ENCODE measurements around the gene ESPN. TPM values are rescaled to one million over a fixed set of nuclear protein-coding genes. Genes with fewer than 3 reads are reported as not detected.
A peak's percentile ranks its signal among the peaks of the same experiment; 100 is the strongest.
"Not testable (repeated sequence)": the region's sequence is repeated elsewhere in the genome, so short reads cannot be mapped to it uniquely, and the experiment has no call there.

The ESPN gene, protein sequence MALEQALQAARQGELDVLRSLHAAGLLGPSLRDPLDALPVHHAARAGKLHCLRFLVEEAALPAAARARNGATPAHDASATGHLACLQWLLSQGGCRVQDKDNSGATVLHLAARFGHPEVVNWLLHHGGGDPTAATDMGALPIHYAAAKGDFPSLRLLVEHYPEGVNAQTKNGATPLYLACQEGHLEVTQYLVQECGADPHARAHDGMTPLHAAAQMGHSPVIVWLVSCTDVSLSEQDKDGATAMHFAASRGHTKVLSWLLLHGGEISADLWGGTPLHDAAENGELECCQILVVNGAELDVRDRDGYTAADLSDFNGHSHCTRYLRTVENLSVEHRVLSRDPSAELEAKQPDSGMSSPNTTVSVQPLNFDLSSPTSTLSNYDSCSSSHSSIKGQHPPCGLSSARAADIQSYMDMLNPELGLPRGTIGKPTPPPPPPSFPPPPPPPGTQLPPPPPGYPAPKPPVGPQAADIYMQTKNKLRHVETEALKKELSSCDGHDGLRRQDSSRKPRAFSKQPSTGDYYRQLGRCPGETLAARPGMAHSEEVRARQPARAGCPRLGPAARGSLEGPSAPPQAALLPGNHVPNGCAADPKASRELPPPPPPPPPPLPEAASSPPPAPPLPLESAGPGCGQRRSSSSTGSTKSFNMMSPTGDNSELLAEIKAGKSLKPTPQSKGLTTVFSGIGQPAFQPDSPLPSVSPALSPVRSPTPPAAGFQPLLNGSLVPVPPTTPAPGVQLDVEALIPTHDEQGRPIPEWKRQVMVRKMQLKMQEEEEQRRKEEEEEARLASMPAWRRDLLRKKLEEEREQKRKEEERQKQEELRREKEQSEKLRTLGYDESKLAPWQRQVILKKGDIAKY
- 3.8 TPM for total RNA-seq

DNA sequence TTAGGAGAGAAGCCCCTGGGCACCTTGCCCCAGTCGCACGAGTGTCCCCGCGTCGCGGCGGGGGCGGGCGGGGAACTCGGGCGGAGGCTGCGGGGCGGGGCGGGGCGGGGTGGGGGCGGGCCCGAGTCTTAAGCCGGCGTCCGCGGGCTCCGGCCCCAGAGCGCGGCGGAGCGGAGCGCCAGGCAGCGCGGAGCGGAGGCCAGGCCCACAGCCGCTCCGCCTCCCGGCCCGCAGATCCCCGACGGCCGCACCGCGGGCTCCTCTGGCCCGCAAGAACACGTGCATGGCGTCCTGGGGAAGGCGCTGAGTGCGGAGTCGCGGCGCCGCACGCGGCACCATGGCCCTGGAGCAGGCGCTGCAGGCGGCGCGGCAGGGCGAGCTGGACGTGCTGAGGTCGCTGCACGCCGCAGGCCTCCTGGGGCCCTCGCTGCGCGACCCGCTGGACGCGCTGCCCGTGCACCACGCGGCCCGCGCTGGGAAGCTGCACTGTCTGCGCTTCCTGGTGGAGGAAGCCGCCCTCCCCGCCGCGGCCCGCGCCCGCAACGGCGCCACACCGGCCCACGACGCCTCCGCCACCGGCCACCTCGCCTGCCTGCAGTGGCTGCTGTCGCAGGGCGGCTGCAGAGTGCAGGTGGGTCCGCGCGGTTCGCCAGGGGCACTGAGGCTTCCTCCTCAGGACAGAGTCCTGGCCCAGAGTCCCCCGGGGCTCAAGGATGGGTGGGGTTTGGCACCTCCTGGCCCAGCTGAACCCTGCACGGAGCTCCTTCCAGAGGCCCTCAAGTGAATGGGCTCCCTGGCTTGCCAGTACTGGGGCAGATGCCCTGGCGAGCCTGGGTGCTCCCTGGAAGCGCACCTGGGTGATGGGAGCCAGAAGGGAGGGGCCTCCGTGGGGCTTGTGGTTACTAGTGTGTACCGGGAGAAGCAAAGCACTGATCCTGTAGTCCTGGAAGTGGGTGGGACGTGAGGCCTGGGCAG lies at the start of gene ESPN:
TSS of gene ESPN (plus strand) at position 158 of the 975 bp plus-strand sequence. CDS start at position 338, 180 bp downstream.
- no peak for DNase-seq

DNA sequence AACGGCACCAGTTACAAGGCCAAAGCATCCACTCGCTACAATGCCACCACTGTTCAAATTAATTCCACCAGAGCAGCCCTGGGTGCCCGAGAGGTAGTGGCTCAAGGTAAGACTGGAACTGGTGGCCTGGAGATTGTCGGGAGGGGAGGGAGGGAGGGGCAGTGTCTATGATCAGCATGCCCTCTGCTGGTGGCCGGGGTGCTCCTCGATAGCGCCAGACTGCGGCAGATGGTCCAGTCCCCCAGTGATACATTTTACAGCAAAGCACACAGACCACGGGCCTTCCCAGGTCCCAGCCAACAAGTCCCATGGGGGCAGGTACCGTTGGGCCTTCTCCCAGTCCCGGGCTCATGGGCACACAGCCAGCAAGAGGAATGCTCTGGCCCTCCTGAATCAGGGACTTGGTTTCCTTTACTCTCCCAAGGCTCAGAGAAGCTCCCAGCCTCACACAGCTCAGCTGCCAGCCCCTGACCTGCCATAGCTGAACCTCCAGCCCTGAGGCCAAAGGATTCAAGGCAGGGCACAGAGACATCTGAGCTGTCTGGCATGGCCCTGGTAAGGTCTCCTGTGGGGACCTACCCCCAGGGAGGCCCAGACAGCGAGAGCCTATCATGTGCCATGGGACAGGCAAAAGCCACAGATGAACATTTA lies 46.4 kb upstream of the ESPN start:
- no peak for DNase-seq

DNA sequence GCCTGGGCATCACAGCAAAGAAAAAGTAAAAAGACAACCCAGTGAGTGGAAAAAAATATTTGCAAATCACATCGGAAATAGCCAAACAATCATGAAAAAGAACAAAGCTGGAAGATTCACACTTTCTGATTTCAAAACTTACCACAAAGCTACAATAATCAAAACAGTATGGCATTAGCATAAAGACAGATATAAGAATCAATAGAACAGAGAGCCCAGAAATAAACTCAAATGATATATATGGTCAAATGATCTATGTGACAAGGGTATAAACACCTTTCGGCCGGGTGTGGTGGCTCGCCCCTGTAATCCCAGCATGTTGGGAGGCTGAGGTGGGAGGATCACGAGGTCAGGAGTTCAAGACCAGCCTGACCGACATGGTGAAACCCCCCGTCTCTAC lies 44.5 kb upstream of the ESPN start:
- no peak for DNase-seq

DNA sequence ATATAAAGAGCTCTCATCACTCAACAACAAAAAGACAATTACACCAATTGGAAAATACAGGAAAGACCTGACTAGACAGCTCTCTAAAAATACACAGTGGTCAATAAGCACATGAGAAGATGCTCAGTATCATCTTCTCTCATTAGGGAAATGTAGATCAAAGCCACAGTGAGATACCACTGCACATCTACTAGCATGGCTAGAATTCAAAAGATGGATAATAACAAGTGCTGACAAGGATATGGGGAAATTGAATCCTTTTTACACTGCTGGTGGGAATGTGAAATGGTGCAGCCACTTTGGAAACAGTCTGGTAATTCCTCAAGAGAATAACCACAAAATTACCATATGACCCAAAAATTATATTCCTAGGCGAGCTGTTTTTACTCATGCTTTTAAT lies 40.4 kb upstream of the ESPN start:
- no peak for DNase-seq

DNA sequence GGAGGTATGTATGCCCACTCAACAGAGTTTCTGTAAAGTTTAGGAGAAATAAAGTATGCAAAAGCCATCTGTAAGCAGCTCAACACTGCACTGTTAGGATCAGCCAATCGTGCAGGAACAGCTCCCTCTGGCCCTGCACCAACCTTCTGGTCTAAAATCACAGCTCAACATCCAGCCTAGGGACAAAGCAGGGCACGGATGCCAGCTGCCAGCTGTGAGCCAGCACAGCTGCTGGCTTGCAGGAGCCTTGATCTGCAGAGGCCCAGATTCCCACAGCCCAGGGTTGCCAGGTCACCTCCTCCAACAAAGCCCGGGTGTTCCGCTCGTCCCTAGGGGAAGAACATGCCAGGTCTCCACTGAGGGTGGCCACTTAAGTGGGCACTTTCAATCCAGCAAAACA lies 39.6 kb upstream of the ESPN start:
- DNase-seq, result peak; percentile 94

DNA sequence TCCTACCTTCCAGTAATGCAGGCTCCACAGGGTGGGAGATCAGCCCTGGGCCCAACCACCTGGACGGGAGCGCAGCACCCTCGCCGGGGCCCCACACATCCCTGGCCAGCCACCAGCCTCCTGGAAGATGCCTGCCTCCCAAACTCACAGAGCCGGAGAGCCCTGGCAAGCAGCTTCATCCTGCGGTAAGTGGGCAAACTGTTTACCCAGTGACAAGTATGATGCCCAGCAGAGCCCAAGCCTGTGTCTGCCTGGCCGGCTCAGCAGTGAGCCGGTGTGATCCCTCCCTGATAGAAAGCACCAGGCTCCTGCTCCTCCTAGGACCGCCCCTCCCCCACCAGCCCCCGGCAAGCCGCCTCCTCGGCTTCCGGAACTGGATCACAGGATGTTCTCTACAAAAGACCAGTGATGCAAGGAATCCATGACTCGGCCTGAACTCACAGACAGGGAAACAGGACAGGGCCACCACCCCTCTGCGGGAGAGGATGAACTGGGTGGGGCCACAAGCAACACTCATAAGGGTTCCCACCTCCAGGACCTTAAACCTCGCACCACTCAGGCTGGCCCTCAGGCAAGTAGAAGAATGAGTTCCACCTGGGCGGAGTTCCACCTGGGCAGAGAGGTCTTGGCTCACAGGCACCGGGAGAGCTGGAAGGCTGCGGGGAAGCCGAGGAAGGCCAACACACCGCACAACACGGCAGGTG lies 38.9 kb upstream of the ESPN start:
- peak; percentile 71 for DNase-seq

DNA sequence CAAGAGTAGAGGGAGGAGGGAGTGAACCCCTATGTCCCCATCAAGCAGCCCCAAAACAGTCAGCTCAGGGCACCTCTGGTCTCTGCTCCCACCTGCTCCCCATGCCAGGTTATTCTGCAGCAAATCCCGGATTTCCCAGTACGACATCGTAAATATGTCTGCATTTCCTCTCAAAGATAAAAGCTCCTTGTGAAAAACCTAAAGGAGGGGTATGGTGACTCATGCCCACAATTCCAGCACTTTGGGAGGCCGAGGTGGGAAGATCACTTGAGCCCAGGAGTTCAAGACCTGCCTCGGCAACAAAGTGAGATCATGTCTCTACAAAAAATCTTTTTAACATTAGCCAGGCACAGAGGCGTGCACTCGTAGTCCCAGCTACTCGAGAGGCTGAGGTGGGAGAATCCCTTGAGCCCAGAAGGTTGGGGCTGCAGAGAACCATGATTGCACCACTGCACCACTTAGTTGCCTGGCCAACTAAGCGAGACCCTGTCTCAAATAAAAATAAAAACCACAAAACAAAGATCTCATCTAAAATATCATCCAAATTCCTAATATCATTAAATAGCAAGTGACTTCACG lies 38.1 kb upstream of the ESPN start:
- DNase-seq, result no peak

DNA sequence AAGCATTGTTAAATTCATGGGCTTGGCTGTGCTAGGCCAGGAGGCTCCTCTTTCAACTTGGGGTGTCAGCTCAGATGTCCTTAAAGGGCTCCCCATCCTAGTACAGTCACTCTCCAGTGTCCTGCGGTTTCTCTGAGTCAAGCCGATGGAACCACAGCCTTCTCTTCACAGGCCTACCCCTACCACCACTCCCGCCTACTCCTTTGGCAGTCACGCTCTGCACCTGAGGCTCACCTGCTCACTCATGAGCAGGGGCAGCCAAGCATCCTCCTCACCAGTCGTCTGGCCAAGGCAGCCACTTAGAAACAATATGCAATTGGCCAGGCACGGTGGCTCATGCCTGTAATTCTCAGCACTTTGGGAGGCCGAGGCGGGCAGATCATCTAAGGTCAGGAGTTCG lies 34.6 kb upstream of the ESPN start:
- DNase-seq, result no peak

DNA sequence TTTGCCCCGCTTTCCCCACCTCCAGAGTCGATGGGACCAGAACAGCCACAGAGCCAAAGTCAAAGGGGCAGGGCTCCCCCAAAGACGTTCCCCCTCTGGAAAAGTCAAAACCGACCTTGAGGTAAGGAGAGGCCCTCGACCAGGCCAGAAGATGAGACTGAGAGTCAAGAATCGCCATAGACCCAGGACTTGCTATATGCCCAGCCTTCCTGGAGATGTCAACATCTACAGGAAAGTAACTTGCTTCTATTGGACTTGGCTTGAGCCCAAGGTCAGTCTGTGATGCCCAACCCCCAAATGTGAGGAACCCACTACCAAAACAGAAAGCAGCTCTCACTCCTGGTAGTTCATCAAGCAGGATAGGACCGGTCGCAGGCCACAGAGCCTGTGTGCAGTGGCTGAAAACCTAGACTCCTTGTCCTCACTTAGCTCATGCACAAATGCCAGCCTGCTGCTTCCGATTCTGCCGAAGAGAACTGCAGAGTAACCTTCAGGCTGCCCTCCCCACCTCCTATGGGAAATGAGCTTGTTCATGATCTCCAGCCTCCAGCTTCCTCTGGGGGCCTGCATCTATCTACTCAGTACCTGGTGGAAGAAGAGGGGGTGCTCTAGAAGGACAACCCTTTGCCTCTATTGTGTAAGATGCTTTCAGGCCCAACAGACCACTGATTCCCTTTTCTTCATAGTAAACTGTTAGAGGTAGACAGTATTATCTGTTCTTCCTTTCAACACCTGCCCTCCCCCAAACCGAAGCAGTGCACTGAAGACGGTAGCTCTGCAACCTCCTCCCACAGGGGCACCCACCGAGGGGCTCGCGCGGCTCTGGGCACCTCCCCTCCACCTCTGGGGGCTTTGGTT lies 32.4 kb upstream of the ESPN start:
- DNase-seq, result peak; percentile 24

DNA sequence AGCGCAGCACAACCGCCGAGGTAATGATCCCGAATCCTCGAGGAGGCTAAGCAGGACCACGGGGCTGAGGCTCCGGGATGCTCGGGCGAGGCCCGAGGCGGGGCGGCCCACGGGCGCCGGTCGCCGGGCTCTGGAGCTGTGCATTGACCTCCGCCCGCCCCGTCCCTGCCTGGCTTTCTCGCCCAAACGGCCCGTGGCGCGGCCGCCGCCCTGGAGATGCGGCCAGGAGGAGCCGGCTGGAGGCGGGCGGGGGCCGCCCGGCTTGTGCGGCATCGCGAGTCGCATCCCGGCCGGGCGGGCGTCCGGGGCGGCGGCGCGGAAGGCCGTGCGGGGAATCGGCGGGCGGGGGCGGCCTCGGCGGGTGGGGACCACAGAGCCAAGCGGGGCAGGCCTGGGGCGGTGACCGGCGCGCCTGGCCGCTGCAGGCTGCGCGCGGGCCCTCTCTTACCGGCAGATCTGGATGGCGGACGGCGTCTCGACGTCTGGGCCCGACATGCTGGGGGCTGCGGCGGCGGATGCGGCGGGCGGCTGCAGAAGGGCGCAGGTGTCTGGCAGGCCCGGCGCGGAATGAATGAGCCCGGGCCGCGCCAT lies 31.7 kb upstream of the ESPN start:
- DNase-seq, result no peak

DNA sequence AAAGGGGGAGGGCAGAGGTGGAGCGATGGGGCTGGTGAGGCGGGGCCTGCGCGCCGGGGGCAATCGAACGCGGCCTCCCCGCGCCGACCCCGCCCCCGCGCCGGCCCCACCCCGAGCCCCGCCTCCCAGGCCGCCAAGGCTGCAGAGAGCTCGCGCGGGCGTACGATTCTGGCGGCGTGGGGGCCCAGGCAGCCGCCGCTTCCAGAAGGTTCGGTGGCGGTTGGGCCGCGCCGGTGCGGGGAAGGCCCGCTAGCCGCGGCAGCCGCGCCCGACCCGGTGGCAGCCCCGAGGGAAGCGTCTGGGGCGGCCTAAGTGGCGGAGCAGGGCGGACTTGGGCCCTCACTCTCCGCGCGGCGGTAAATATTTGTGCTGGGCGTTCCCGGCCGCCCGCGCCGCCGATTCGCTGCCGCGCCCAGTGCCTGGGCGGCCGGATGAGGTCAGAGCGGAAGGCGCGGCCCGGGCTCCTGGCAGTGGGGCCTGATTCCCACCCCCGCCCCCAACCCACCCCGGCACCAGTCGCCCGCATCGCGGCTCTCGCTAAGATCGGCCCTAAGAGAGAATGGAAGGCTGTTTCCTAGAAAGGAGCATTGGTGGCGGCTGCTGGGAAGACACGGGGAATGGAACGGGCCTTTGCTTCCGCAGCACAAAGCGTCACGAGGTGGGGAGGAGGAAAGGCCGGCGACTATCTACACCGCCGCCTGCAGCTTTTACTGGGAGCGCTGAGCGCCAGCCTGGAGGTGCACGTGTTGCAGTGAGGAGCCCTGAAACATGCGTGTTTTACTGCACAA lies 31.0 kb upstream of the ESPN start, which contains the start of gene ACOT7:
TSS of gene ACOT7 (minus strand) at position 368 of the 788 bp plus-strand sequence. CDS start 368 bp downstream, outside the sequence.
- peak; percentile 96 for DNase-seq

DNA sequence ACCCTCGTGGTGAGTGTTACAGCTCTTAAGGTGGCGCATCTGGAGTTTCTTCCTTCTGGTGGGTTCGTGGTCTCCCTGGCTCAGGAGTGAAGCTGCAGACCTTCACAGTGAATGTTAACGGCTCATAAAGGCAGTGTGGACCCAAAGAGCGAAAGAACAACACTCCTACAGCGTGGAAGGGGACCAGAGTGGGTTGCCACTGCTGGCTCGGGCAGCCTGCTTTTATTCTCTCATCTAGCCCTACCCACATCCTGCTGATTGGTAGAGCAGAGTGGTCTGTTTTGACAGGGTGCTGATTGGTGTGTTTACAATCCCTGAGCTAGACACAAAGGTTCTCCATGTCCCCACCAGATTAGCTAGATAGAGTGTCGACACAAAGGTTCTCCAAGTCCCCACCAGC lies 29.4 kb upstream of the ESPN start:
- not testable (repeated sequence) for DNase-seq

DNA sequence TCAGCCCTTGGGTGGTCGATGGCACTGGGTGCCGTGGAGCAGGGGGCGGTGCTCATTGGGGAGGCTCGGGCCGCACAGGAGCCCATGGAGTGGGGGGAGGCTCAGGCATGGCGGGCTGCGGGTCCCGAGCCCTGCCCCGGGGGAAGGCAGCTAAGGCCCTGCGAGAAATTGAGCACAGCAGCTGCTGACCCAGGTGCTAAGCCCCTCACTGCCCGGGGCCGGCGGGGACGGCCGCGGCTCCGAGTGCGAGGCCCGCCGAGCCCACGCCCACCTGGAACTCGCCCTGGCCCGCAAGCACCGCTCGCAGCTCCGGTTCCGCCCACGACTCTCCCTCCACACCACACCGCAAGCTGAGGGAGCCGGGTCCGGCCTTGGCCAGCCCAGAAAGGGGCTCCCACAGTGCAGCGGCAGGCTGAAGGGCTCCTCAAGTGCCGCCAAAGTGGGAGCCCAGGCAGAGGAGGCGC lies 28.8 kb upstream of the ESPN start:
- not testable (repeated sequence) for DNase-seq

DNA sequence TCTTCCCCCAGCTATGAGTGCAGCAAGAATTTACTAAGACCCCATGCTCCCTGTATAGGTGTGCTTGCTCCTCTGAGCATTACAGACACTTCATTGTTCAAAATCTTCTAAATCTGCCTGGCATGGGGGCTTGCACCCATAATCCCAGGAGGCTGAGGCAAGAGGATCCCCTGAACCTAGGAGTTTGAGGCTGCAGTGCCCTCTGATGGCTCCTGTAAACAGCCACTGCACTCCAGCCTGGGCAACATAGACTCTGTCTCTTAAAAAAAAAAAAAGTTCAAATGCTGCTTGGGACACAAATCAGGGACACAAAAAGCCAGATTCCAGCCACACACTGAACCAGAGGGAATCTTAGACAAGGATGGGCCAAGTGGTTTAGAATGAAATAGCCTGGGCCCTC lies 27.6 kb upstream of the ESPN start:
- no peak for DNase-seq

DNA sequence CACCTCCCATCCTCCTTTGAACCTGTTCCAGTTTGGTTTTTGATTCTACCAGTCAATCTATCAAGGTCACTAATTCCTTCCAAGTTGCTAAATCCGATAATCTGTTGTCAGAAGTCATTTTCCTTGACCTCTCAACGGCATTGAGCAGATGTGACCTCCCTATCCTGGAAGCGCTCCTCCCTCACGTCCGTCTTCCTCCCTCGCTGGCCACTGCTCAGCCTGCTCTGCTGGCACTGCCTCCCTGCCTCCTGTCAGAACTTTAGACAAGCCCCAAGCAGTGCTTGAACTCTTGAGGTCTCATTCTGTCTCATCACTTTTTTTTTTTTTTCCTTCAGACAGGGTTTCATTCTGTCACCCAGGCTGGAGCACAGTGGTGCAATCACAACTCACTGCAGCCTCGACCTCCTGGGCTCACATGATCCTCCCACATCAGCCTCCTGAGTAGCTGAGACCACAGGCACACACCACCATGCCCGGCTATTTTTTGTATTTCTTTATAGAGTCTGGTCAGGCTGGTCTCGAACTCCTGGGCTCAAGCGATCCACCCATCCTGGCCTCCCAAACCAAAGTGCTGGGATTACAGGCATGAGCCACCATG lies 26.6 kb upstream of the ESPN start:
- no peak for DNase-seq

DNA sequence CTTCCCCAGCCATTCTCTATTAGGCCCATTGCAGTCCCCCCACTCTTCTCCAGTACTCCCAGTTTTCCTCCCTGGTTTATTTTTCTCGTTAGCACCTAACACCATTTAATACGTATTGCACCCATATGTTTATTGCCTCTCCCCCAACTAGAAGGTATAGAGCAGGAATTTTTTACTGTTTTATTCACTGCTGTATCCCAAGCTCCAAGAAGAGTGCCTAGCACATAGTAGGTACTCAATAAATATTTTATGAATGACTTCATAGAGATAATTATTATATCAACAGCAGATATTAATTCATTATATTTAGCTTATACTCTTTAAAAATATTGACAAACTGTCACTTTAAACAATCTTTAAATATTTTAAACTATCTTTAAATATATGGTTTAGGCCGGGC lies 25.3 kb upstream of the ESPN start:
- DNase-seq, result no peak

DNA sequence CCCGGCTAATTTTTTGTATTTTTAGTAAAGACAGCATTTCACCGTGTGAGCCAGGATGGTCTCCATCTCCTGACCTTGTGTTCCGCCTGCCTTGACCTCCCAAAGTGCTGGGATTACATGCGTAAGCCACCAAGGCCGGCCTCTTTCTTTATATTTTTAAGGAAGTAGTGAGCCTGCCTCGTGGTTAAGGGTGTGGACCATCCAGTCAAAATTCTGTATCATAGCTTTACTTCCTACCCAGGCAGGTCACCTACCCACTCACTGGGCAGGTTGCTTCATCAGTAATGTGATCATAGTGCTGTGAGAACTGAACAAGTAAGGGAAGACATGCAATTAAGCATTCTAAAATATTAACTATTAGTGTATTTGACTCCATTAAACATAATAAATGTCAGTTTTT lies 22.9 kb upstream of the ESPN start:
- DNase-seq, result no peak

DNA sequence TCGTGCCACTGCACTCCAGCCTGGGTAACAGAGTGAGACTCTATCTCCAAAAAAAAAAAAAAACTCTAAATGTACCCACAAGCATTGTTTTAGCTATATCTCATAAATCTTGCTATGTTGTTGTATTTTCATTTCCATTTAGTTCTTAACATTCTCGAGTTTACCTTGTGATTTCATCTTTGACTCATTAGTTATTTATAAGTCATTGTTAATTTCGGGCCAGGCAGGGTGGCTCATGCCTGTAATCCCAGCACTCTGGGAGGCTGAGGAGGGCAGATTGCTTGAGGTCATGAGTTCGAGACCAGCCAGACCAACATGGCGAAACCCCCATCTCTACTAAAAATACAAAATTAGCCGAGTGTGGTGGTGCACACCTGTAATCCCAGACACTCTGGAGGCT lies 16.6 kb upstream of the ESPN start:
- DNase-seq, result no peak

Data from tongue (tissue), 2 donors.